GM18502 (cell line): ENCODE results near the gene EPB41L3.
"Not testable (repeated sequence)": the region's sequence is repeated elsewhere in the genome, so short reads cannot be mapped to it uniquely, and the experiment has no call there.

Experiments used
- ATAC-seq: cut with Tn5 transposase; IDR thresholded peaks from one replicate; pipeline ENCODE4 v1.9.1; 2021; ENCODE audit warnings: mild to moderate bottlenecking; ENCODE audit not compliant: unreplicated experiment, poor library complexity

The EPB41L3 gene

GRCh38 chr18:5503740-5504139 is 40.1 kb downstream of the EPB41L3 start:
- no peak for ATAC-seq

DNA sequence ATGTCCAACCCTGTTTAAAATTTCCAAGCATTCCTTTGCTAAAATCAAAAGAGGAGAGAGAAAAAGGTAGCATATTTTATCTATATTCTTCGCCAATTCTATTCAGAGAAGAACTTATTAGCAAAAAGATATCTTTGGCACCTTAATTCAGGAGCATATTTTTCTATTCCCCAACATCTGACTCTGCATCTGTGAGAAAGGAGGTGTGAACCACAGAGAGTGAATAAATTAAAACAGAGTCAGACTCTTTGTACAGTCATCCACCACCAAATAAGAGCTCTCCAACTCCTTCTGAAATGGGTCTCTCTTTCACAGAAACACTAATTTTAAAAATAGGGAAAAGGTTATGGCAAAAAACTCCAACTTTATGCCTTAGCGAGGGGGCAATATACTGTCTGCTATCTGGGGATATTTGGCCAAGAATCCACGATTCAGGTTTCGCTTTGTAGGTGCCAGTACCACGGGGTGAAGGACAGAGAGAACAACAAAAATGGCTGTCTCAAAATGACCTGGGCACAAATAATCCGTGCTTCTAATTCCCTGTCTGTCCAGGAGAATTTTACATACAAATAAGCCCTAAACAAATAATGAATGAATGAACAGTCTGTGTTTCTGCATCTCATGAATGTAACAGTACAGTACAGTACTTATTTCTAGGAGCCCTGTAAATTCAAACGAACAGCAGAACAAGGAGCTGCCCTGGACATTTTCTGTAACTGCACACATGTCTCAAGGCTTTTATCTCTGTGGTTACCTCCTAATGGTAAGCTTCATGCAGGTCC is 43.4 kb downstream of the EPB41L3 start:
- ATAC-seq: no peak

- no peak for ATAC-seq
These were observed 45.3 kb downstream of the EPB41L3 start for GRCh38 chr18:5498452-5498851.

- no peak for ATAC-seq
These were observed 47.5 kb downstream of the EPB41L3 start for GRCh38 chr18:5496305-5496704.

- no peak for ATAC-seq
These were observed 52.9 kb downstream of the EPB41L3 start for GRCh38 chr18:5490753-5491480.

DNA sequence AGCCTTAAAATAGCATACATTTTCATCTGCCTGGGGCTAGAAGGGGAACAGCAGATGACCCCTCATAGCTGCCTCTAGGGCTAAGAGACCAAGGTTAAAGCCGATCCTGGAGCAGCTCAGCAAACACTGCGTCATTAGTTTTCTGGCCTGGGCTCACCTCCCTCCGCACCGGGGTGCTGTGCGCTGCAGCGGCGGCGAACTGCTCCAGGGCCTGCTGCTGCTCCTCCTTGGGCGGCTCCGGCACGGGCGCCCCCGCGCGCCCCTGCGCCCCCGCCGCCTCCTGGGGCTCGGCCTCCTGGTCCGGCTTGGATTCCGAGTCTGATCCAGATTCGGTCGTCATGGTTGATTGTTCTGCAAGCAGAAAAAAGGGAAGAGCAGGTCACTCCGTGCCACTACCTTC is 55.0 kb downstream of the EPB41L3 start:
- no peak for ATAC-seq

- ATAC-seq: not testable (repeated sequence)
These were observed 55.8 kb downstream of the EPB41L3 start for GRCh38 chr18:5488044-5488443.

GRCh38 chr18:5484526-5484925 is 59.3 kb downstream of the EPB41L3 start:
- no peak for ATAC-seq

GRCh38 chr18:5481621-5482020 is 62.2 kb downstream of the EPB41L3 start:
- ATAC-seq: no peak

DNA sequence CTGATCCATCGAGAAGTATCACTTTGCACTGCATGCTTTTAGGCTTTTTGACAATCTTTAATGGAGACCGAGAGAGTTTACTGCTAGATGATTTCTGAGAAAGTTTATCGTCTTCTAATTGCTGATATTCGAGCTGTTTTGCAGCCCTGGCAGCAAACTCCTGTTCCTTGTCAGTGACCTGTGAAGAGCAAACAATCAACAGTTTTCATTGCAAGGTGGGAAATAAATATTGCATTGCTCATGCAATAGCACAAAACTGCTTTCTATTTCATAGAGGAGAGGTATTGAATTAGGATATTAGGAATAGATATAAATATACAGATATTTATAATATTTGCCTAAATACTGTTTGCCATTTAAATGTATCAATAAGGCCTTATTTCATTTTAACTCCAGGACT is 65.5 kb downstream of the EPB41L3 start:
- ATAC-seq: no peak

GRCh38 chr18:5476961-5477800 is 66.6 kb downstream of the EPB41L3 start:
- ATAC-seq: no peak

DNA sequence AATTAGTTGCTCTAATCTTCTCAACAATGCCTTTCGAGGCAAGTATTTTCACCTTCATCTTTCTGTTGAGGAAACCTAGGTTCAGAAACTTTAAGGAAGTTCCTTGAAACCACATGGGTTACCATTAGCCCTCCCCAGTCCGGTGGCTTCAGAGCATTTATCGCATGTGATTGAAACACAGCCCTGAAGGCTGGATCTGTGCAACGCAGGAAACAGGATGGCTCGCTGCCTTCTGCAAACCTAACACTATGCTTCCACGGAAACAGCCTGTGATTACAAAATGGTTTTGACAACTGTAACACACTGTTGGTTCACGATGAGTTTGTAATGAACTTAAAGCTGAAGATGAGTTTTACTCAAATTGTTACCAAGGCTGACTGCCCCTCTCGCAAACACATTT is 68.5 kb downstream of the EPB41L3 start:
- no peak for ATAC-seq

DNA sequence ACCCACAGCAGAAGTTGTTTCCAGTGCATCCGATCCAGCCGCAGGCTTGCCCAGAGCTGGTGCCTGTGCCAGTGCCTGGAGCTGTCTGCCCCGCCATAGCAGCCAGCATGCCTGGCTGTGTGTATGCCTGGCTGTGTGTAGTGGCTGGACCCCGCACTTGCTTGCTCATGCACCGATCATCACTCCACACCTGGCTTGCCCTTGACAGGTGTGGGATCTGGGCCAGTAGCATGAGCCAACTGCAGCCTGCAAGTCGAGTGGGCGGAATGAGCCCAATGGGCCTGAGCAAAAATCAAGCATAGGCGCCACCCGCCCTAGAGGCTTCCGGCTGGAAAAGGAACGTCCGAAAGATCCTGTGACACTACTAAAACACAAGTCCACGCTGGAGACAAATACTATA is 74.5 kb downstream of the EPB41L3 start:
- ATAC-seq: no peak

- no peak for ATAC-seq
These were observed 75.4 kb downstream of the EPB41L3 start for GRCh38 chr18:5468394-5468793.

DNA sequence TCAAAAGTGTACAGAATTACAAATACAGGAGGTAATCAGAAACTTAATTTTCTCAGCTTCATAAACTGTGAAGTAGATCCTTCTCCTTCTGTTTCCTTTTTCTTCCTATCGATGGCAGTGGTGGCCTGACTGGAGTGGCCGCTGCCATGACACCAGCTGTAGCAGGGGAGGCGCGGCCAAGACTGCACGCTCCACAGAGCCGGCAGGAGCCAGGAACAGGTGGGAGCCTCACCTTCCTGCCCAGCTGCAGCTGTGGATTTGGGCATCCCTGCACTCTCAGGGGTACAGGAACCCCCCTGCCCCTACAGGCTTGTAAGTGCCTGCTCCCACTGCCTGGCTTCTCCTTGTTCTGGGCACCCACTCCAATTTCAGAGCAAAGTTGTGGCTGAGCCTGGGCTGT is 76.1 kb downstream of the EPB41L3 start:
- no peak for ATAC-seq

GRCh38 chr18:5466256-5466655 is 77.5 kb downstream of the EPB41L3 start:
- ATAC-seq: no peak

DNA sequence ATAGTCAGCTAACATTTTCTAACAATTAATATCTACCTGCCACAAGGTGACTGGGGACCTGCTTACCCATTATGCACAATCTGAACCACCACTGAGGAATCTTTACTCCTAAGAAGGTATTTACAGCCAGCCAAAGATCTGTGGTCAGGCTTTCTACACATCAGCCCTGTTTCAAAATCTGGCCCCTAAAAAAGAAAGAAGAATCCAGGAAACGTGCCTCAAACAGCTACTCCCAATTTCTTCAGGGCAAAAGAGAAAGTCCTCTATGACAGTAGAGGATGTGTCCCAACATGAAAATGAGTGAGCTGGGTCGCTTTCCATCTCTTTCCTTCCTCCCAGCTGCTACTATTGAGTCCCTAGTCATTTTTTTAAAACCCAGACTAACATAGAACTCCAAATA is 79.5 kb downstream of the EPB41L3 start:
- ATAC-seq: no peak

- no peak for ATAC-seq
These were observed 80.0 kb downstream of the EPB41L3 start for GRCh38 chr18:5463831-5464230.

GRCh38 chr18:5463390-5463789 is 80.4 kb downstream of the EPB41L3 start:
- no peak for ATAC-seq

- ATAC-seq: no peak
These were observed 81.6 kb downstream of the EPB41L3 start for GRCh38 chr18:5462227-5462626.

GRCh38 chr18:5461041-5461440 is 82.8 kb downstream of the EPB41L3 start:
- ATAC-seq: no peak
